Osteocyte (in vitro differentiated cells): ENCODE measurements around the gene ATF7. TPM values are rescaled to one million over a fixed set of nuclear protein-coding genes. Genes with fewer than 3 reads are reported as not detected.

Experiments
- DNase-seq: peaks from one replicate; pipeline ENCODE4 v3.0.0; 2021; ENCODE audit warnings: mixed read lengths; ENCODE audit not compliant: unreplicated experiment; ENCODE audit errors: extremely low spot score
- H3K27ac Mint-ChIP-seq: one replicate; pipeline ENCODE4 v1.8.0; 2021; ENCODE audit warnings: mild to moderate bottlenecking, mixed read lengths; ENCODE audit not compliant: unreplicated experiment
- H3K27me3 Mint-ChIP-seq: one replicate; pipeline ENCODE4 v1.8.0; 2021; ENCODE audit warnings: mixed read lengths; ENCODE audit not compliant: unreplicated experiment
- H3K36me3 Mint-ChIP-seq: one replicate; pipeline ENCODE4 v1.8.0; 2021; ENCODE audit warnings: mixed read lengths; ENCODE audit not compliant: unreplicated experiment
- H3K4me1 Mint-ChIP-seq: one replicate; pipeline ENCODE4 v1.8.0; 2021; ENCODE audit warnings: mixed read lengths; ENCODE audit not compliant: unreplicated experiment
- H3K4me3 Mint-ChIP-seq: one replicate; pipeline ENCODE4 v1.8.0; 2021; ENCODE audit warnings: mild to moderate bottlenecking, moderate library complexity, mixed read lengths; ENCODE audit not compliant: unreplicated experiment
- H3K9me3 Mint-ChIP-seq: one replicate; pipeline ENCODE4 v1.8.0; 2021; ENCODE audit warnings: mixed read lengths; ENCODE audit not compliant: unreplicated experiment
- total RNA-seq: library from RNA; stranded (reverse); gene quantifications from 2 replicates; pipeline ENCODE4 v1.2.1, GENCODE V29; 2021
- TF ChIP-seq, protein P1 (sequence below): fragments of 200-600 bp; sonication (generic); IDR thresholded peaks from 2 replicates; pipeline ENCODE4 v1.5.0; 2021; ENCODE audit warnings: antibody characterized with exemption, mild to moderate bottlenecking, moderate library complexity

ATF7 gene
- total RNA-seq, 1 donor from 2014 or later = 50.0 TPM

GRCh38 chr12:53486736-53487487, 139.3 kb downstream of the ATF7 start:
- Mint-ChIP-seq H3K36me3 (peaks cover 15% of the 10 kb centered on the region), H3K4me3 (no peak overlapping the region), H3K9me3 (no peaks in the 10 kb centered on the region), H3K4me1 (peaks cover 4% of the 10 kb centered on the region), H3K27ac (no peak overlapping the region), H3K27me3 (no peaks in the 10 kb centered on the region)
- TF ChIP-seq, protein P1, sequence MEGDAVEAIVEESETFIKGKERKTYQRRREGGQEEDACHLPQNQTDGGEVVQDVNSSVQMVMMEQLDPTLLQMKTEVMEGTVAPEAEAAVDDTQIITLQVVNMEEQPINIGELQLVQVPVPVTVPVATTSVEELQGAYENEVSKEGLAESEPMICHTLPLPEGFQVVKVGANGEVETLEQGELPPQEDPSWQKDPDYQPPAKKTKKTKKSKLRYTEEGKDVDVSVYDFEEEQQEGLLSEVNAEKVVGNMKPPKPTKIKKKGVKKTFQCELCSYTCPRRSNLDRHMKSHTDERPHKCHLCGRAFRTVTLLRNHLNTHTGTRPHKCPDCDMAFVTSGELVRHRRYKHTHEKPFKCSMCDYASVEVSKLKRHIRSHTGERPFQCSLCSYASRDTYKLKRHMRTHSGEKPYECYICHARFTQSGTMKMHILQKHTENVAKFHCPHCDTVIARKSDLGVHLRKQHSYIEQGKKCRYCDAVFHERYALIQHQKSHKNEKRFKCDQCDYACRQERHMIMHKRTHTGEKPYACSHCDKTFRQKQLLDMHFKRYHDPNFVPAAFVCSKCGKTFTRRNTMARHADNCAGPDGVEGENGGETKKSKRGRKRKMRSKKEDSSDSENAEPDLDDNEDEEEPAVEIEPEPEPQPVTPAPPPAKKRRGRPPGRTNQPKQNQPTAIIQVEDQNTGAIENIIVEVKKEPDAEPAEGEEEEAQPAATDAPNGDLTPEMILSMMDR = no peak
- DNase-seq = no peak

DNA sequence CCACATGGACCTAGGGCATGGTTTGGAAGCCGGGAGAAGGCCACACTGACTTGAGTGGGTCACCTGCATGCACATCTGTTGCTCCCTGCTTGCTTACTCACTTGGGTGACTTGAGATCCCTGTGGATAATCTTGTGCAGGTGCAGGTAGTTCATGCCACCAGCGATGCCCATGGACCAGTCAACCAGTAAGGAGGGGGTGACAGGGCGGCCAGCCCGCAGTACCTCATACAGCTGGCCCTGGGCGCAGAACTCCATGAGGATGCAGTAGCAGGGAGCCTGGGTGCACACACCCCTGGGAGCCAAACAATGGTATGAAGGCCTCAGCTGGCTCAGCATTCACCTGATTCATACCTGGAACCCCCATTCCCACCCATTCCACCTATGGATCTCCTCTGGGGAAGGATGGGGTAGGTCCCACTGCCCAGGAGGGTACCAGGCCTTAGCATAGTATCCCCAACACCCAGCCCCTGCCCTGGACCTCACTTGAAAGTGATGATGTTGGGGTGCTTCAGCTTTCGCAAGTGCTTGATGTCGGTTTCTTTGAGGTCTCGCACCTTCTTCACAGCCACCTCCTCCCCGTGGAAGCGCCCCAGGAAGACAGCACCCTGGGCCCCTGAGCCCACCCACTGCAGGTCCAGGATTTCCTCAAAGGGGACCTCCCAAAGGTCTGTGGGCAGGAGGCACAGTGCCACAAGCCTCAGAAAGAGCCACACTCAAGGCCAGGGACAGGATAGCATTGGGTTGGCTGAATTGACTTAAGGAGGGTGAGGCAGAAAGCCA, 140.0 kb downstream of the ATF7 start:
- H3K4me3 Mint-ChIP-seq = no peak overlapping the region
- H3K36me3 Mint-ChIP-seq = peaks cover 18% of the 10 kb centered on the region
- H3K27ac Mint-ChIP-seq = no peak overlapping the region
- DNase-seq = no peak
- TF ChIP-seq, protein P1 = no peak
- H3K27me3 Mint-ChIP-seq = no peaks in the 10 kb centered on the region
- H3K4me1 Mint-ChIP-seq = peaks cover 3% of the 10 kb centered on the region
- no peaks in the 10 kb centered on the region for H3K9me3 Mint-ChIP-seq

DNA sequence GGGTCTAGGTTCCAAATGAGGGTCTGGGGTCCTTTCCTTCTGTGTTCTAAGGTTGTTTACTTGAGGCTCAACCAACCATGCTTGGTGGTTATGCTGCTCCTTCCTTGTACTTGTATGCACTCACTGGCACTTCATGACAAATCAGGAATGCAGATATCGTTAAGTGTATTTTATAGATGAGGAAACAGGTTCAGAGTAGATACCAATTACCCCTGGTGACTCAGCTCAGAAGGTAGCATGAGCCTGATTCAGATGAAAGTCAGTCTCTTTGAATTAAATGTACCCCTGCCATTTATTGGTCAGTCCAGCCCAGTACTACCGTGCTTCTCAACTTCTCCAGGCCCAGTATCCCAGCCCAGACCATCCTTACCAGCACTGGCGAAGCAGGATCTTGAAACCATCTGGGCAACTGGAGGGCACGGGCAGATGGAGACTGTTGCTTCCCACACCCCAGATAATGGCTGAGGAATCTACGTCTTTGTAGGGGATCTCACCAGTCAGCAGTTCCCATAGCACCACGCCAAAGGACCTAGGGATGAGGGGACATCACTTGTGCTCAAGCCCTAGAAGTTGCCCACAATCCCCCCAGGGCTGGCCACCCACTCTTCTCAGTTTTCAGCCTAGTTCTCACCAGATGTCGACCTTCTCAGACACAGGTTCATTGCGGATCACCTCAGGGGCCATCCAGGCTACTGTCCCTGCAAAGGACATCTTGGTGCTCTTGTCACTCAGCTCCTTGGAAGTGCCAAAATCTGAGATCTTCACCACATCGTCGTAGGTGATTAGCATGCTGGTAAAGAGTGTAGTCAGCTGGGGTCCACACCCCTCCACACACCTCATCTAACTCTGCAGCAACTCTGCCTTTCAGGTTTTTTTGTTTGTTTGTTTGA, 141.3 kb downstream of the ATF7 start:
- Mint-ChIP-seq H3K9me3 (no peaks in the 10 kb centered on the region), H3K36me3 (peaks cover 18% of the 10 kb centered on the region), H3K27ac (no peak overlapping the region), H3K4me3 (no peak overlapping the region), H3K27me3 (no peaks in the 10 kb centered on the region), H3K4me1 (peaks cover 3% of the 10 kb centered on the region)
- no peak for DNase-seq
- TF ChIP-seq, protein P1 = no peak

DNA sequence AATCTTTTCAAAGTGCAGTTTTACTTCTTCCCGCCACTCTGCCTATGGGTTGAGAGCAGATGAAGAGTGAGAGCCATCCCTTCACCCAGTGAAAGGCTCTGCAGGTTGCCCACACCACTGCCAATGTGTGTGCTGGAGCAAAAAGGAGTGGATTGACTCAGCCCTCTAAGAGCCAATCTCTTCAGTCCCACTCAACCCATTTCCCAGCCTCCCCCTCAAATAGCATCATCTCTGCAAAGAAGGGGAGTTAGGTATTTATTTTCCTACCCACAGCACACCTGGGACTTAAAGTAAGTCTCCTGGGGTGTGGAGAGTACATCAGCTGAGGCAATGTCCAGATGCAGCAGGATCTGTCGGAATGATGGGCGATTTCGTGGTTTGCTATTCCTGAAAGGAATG, 142.2 kb downstream of the ATF7 start:
- Mint-ChIP-seq H3K27me3 (no peaks in the 10 kb centered on the region), H3K9me3 (no peaks in the 10 kb centered on the region), H3K36me3 (peaks cover 27% of the 10 kb centered on the region), H3K27ac (no peak overlapping the region), H3K4me3 (no peak overlapping the region), H3K4me1 (peaks cover 6% of the 10 kb centered on the region)
- TF ChIP-seq, protein P1 = no peak
- no peak for DNase-seq
